ENCODE measurements around the gene ZNF318. TPM values are rescaled to one million over a fixed set of nuclear protein-coding genes. Genes with fewer than 3 reads are reported as not detected.

The ZNF318 gene
- polyA plus RNA-seq, 1 donor from 2014 or later = 11.7 TPM

DNA sequence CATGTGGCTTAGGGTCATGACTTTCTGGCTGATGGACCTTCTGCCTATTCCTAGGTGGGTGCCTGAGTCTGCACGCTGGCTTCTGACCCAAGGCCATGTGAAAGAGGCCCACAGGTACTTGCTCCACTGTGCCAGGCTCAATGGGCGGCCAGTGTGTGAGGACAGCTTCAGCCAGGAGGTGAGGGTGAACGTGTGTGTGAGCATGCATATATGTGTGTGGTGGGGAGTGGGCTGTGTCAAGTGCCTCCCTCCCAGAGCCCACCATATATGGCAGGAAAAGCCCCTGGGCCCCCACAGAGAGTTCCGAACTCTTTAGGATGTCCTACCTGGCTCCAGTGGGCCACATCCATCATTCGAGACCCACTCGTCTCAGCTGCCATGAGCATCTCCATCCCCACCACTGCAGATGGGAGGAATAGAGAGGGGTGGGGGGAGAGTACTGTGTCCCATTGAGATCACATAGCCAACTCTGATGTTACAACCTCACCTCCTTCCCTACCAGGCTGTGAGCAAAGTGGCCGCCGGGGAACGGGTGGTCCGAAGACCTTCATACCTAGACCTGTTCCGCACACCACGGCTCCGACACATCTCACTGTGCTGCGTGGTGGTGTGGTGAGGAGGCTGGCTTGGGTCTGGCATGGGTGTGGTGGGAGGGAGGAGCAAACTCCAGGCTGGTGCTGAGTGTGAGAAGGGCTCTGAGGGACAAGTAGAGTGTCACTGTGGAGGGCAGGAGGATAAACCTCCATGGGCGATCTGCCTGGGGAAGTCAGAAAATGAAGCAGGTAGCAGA, 68.2 kb downstream of the ZNF318 start:
- Histone ChIP-seq H3K9me2 (ENCODE audit: insufficient read depth, low read length) (no peaks in the 10 kb centered on the region), H3K36me3 (ENCODE audit: insufficient read depth, low read length) (no peaks in the 10 kb centered on the region), H3K79me2 (replicated peaks; ENCODE audit: insufficient read depth, low read length) (no peaks in the 10 kb centered on the region), H3K4me3 (ENCODE audit: low read length) (no peak overlapping the region), H3K4me2 (ENCODE audit: low read length) (no peak overlapping the region), H2AFZ (ENCODE audit: low read depth, low read length) (no peak overlapping the region), H3K9me3 (ENCODE audit: low read length) (no peaks in the 10 kb centered on the region), H3K27ac (ENCODE audit: low read length) (no peak overlapping the region), H4K20me1 (ENCODE audit: insufficient read depth) (no peaks in the 10 kb centered on the region), H3F3A (ENCODE audit: insufficient read depth, low read length, poor library complexity, severe bottlenecking) (no peaks in the 10 kb centered on the region), H3K27me3 (ENCODE audit: insufficient read depth, low read depth, low read length) (no peaks in the 10 kb centered on the region), H3K9ac (ENCODE audit: low read length) (no peak overlapping the region)
- TF ChIP-seq EZH2 (IDR thresholded peaks at IDR 0.05; ENCODE audit: borderline replicate concordance, insufficient read depth, low read length, poor library complexity, severe bottlenecking) (no peak), EP300 (conservative IDR thresholded peaks at IDR 0.05; ENCODE audit: poor library complexity, severe bottlenecking) (no peak), RAD21 (conservative IDR thresholded peaks at IDR 0.05) (no peak), SMC3 (conservative IDR thresholded peaks at IDR 0.05; ENCODE audit: poor library complexity) (no peak), TAF1 (IDR thresholded peaks at IDR 0.05; ENCODE audit: low read depth) (no peak), MXI1 (conservative IDR thresholded peaks at IDR 0.05; ENCODE audit: poor library complexity, severe bottlenecking) (no peak), POLR2AphosphoS5 (IDR thresholded peaks at IDR 0.05) (no peak)
- TF ChIP-seq, protein P1, sequence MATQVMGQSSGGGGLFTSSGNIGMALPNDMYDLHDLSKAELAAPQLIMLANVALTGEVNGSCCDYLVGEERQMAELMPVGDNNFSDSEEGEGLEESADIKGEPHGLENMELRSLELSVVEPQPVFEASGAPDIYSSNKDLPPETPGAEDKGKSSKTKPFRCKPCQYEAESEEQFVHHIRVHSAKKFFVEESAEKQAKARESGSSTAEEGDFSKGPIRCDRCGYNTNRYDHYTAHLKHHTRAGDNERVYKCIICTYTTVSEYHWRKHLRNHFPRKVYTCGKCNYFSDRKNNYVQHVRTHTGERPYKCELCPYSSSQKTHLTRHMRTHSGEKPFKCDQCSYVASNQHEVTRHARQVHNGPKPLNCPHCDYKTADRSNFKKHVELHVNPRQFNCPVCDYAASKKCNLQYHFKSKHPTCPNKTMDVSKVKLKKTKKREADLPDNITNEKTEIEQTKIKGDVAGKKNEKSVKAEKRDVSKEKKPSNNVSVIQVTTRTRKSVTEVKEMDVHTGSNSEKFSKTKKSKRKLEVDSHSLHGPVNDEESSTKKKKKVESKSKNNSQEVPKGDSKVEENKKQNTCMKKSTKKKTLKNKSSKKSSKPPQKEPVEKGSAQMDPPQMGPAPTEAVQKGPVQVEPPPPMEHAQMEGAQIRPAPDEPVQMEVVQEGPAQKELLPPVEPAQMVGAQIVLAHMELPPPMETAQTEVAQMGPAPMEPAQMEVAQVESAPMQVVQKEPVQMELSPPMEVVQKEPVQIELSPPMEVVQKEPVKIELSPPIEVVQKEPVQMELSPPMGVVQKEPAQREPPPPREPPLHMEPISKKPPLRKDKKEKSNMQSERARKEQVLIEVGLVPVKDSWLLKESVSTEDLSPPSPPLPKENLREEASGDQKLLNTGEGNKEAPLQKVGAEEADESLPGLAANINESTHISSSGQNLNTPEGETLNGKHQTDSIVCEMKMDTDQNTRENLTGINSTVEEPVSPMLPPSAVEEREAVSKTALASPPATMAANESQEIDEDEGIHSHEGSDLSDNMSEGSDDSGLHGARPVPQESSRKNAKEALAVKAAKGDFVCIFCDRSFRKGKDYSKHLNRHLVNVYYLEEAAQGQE (IDR thresholded peaks at IDR 0.05; ENCODE audit: borderline replicate concordance) = no peak
- TF ChIP-seq, protein P2, sequence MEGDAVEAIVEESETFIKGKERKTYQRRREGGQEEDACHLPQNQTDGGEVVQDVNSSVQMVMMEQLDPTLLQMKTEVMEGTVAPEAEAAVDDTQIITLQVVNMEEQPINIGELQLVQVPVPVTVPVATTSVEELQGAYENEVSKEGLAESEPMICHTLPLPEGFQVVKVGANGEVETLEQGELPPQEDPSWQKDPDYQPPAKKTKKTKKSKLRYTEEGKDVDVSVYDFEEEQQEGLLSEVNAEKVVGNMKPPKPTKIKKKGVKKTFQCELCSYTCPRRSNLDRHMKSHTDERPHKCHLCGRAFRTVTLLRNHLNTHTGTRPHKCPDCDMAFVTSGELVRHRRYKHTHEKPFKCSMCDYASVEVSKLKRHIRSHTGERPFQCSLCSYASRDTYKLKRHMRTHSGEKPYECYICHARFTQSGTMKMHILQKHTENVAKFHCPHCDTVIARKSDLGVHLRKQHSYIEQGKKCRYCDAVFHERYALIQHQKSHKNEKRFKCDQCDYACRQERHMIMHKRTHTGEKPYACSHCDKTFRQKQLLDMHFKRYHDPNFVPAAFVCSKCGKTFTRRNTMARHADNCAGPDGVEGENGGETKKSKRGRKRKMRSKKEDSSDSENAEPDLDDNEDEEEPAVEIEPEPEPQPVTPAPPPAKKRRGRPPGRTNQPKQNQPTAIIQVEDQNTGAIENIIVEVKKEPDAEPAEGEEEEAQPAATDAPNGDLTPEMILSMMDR (IDR thresholded peaks at IDR 0.05; ENCODE audit: poor library complexity, severe bottlenecking) = no peak

DNA sequence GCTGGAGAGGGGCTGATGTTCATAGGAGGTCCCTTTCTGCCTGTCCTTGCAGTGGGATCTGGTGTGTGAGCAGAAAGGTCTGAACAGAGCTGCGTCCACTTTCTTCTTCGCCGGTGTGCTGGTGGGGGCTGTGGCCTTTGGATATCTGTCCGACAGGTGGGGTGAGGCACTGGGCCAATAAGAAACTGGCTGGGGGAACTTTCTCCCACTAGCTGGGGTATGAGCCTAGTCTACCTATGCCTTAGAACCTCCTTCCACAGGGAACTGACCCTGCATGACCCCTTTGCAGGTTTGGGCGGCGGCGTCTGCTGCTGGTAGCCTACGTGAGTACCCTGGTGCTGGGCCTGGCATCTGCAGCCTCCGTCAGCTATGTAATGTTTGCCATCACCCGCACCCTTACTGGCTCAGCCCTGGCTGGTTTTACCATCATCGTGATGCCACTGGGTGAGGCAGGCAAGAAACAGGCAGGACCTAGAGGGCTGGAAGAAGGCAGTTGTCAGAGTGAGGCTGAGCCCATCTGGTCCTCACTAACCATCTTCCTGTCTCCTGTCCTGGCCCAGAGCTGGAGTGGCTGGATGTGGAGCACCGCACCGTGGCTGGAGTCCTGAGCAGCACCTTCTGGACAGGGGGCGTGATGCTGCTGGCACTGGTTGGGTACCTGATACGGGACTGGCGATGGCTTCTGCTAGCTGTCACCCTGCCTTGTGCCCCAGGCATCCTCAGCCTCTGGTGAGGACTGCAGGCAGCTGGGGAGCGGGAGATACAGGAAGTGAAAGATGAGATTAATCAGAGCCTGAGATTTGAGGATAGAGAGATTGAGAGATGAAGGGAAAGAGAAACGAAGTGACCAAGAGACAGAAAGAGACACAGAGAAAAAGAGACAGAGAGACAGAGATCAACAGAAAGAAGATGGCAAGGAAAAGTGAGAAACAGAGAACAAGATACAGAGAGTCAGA, 69.8 kb downstream of the ZNF318 start:
- H3K9me3 ChIP-seq (ENCODE audit: low read length) = no peaks in the 10 kb centered on the region
- H2AFZ ChIP-seq (ENCODE audit: low read depth, low read length) = no peak overlapping the region
- TF ChIP-seq, protein P1 (IDR thresholded peaks at IDR 0.05; ENCODE audit: borderline replicate concordance) = no peak
- TF ChIP-seq RAD21 (conservative IDR thresholded peaks at IDR 0.05) = no peak
- TF ChIP-seq EP300 (conservative IDR thresholded peaks at IDR 0.05; ENCODE audit: poor library complexity, severe bottlenecking) = no peak
- TF ChIP-seq SMC3 (conservative IDR thresholded peaks at IDR 0.05; ENCODE audit: poor library complexity) = no peak
- TF ChIP-seq, protein P2 (IDR thresholded peaks at IDR 0.05; ENCODE audit: poor library complexity, severe bottlenecking) = no peak
- TF ChIP-seq TAF1 (IDR thresholded peaks at IDR 0.05; ENCODE audit: low read depth) = no peak
- no peak for TF ChIP-seq EZH2 (IDR thresholded peaks at IDR 0.05; ENCODE audit: borderline replicate concordance, insufficient read depth, low read length, poor library complexity, severe bottlenecking)
- no peak for TF ChIP-seq POLR2AphosphoS5 (IDR thresholded peaks at IDR 0.05)
- no peak for TF ChIP-seq MXI1 (conservative IDR thresholded peaks at IDR 0.05; ENCODE audit: poor library complexity, severe bottlenecking)
- no peaks in the 10 kb centered on the region for H3K9me2 ChIP-seq (ENCODE audit: insufficient read depth, low read length)
- H3K79me2 ChIP-seq (replicated peaks; ENCODE audit: insufficient read depth, low read length) = no peaks in the 10 kb centered on the region
- no peak overlapping the region for H3K27ac ChIP-seq (ENCODE audit: low read length)
- no peak overlapping the region for H3K4me3 ChIP-seq (ENCODE audit: low read length)
- H3K27me3 ChIP-seq (ENCODE audit: insufficient read depth, low read depth, low read length) = no peaks in the 10 kb centered on the region
- no peaks in the 10 kb centered on the region for H3K36me3 ChIP-seq (ENCODE audit: insufficient read depth, low read length)
- H3K4me2 ChIP-seq (ENCODE audit: low read length) = no peak overlapping the region
- no peaks in the 10 kb centered on the region for H3F3A ChIP-seq (ENCODE audit: insufficient read depth, low read length, poor library complexity, severe bottlenecking)
- H3K9ac ChIP-seq (ENCODE audit: low read length) = no peak overlapping the region
- H4K20me1 ChIP-seq (ENCODE audit: insufficient read depth) = no peaks in the 10 kb centered on the region

All from neural cell (in vitro differentiated cells).